Stimulated activated CD8-positive, alpha-beta memory T cell treated with anti-CD3 and anti-CD28 coated beads, Interleukin-12 subunit alpha, Interleukin-12 subunit beta, amount 100 ng/mL, for 1 hour (primary cell): ENCODE data around the gene DGKI.

Experiments
- DNase-seq: peaks from one replicate; pipeline ENCODE4 v3.0.0-alpha.2; 2020; ENCODE audit warnings: low read depth

The DGKI gene

DNA sequence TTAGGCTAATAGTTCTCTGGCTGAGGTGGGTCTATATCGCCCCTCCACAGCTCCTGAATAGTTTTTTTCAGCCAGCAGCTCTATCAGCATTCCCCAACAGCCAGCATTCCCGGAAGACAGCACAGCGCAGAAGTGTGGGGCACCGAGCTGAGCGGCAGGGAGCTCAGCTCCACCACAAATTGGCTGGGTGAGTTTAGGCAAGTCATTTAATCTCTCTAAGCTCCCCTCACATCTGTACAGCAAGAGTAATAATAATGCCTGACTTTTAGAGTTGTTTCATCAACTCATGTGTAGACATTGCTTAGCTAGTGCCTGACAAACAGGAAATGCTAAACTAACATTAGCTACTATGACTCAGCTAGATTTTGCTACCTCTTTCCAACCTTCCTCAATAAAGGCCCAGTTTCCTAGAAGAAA, 255.3 kb downstream of the DGKI start:
- no peak for DNase-seq

GRCh38 chr7:137590756-137591305, 255.9 kb downstream of the DGKI start:
- DNase-seq, result no peak

GRCh38 chr7:137590071-137590755, 256.6 kb downstream of the DGKI start:
- DNase-seq, result no peak

GRCh38 chr7:137587326-137587725, 259.4 kb downstream of the DGKI start:
- no peak for DNase-seq

GRCh38 chr7:137585591-137585990, 261.2 kb downstream of the DGKI start:
- no peak for DNase-seq

DNA sequence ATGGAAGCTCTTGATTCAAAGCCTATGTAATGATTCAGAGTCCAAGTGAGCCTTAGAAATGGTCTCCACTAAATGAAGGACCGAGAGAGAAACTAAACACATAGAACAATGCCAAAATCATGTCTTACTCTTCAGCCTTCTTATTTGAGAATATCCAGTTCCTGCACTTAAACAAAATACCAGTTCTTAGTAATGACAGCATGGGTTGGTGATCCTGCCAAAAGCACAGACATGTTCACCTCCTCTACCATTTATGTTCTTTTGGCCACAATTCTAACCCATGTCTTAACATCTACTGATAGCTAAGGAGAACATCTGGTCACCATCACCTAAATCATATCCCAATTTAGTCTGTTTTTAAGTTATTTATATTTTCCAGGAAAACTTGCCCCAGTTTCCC, 263.6 kb downstream of the DGKI start:
- DNase-seq, result no peak

GRCh38 chr7:137579913-137580640, 266.7 kb downstream of the DGKI start:
- no peak for DNase-seq

DNA sequence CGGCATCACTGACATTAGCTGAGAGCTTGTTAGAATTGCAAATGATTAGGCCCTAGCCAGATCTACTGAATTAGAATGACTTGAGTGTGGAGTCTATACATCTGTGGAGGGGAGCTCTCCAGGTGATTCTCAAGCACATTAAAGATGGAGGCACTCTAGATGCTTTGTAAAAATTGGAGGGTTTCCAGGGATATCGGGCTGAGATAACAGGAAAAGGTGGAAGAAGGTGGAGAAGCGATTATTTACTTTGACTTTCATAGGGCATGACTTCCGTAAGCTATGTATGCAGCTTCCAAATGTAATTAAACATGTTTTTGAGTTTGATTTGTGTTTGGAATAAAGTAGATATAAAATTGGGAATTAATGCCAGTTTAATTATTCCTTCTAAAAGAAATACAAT, 268.2 kb downstream of the DGKI start:
- DNase-seq, result no peak

- no peak for DNase-seq
Observed at GRCh38 chr7:137577184-137577583, 269.6 kb downstream of the DGKI start.

DNA sequence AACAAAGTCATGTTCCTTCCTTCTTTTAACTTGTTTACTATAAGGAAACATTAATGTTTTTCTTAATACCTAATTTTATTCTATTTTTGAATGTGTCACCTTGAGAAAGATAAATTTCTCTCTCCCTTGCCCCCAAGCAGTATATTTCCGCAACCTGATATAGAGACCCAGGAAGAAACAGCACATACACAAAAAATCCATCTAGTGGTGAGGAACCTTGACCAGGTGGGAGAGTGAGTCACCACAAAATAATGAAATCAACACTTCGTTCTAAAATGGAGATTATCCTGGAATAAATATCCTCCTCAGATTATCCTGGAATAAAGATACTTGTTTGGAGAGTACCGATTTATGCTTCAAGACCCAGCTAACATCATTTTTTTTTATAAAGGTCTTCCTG, 270.3 kb downstream of the DGKI start:
- DNase-seq, result no peak

- DNase-seq, result no peak
Observed at GRCh38 chr7:137574812-137575211, 272.0 kb downstream of the DGKI start.

DNA sequence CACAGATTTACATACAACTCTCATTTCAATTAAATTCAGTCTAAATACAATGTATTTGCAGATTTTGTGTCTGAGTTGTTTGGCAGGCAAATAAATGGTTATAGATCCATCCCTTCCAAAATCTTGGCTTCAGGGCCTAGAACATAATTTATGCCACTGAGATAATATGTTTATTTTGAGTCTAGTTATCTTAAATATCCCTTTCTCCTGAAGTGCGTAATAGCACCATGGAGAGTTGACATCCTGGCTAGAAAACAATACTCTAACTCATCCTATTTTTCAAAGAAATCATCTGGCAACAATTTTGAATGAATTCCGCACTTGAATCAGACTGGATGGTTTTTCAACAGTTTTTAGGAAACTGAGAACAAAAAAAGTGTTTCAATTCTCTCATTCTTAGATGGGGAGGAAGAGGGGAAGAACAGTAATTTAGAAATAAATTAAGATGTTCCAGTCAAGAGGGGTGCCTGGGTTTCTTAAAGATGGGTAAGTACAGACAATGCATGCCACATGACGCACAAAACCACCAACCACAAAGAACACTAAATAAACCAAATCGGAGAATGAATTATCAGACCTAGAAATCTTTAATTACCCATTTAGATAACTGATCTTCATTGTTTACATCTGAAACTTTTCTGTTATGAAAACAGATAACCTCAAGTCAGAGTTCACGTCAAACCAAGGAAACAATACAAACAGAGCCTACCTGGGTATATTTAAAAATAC, 274.6 kb downstream of the DGKI start:
- no peak for DNase-seq

DNA sequence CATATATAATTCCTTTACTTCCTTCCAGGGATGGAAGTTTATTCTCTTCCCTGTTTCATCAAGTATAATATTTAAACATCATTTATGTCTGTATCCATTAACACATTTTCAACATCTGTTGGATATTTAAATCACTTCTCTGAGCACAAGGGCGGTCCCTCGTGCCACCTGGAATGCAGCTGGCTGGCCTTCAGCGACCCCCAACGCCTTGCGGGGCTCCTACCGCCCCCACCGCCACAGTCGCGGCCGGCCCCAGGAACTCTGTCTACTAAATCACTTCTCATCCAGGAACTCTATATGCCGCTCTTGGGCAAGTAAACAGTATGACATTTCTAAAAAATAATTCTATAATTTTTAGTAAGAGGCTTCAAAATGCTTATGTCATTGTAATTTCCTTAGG, 282.1 kb downstream of the DGKI start:
- DNase-seq, result no peak

DNA sequence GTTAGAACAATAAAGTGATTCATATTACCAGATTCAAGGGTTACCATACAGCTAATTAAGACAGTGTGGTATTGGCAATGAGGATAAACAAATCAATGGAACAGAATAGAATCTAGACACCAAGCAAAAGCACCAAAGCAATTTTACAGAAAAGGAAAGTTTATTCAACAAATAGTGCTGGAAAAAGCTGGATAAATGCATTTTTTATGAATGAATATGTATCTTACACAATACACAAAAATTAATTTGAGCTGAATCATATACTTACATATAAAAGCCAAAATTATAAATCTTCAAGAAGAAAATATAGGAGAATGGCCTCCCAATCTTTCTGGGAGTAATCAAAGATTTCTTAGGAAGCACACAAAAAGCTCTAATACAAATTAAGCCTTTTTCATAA, 282.8 kb downstream of the DGKI start:
- no peak for DNase-seq

GRCh38 chr7:137547485-137547884, 299.3 kb downstream of the DGKI start:
- DNase-seq, result no peak

DNA sequence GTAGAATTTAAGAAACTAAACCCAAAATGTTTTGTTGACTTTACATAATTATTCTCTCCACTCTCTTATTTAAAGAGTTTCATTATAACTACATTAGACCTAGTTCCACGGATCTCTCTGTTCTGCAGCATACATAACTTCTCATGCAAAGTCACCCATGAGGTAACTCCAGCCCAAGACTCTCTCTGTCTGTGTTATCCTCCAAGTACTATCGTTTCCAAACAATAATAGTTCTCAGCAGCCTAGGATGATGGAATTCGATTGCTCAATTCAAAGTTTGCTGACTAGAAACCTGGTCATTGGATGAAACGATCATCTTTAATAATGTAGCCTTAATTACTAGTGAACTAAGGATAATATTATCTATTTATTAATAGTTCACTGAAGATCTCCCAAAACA, 300.1 kb downstream of the DGKI start:
- DNase-seq, result no peak

GRCh38 chr7:137546009-137546408, 300.8 kb downstream of the DGKI start:
- no peak for DNase-seq

DNA sequence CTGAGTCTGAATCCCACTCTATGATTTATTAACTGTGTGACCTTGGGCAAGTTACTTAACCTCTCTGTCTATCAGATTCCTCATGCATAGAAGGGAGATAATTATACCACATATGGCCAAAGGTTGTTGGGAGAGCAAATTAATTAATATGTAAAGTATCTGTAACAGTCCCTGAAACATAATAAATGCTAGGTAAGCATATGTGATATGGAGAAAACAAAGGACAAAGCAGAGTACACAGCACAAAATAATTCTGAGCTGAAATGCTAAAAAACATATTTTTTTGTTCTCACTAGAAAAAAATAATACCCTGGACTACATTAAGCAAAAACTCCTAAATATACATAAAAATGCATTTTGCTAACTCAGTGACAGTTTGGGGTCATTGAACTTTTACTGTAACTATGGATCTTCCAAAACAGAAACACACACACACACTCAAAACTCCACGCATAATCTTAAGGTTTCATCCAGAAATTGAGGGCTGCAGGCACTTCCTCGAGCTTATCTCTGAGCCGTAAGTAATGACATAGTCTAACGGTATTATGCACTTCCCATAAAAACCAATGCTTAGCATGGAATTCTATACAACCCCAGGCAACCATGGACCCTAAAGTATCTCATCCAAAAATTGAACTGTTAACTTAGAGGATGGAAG, 301.6 kb downstream of the DGKI start:
- DNase-seq, result no peak

DNA sequence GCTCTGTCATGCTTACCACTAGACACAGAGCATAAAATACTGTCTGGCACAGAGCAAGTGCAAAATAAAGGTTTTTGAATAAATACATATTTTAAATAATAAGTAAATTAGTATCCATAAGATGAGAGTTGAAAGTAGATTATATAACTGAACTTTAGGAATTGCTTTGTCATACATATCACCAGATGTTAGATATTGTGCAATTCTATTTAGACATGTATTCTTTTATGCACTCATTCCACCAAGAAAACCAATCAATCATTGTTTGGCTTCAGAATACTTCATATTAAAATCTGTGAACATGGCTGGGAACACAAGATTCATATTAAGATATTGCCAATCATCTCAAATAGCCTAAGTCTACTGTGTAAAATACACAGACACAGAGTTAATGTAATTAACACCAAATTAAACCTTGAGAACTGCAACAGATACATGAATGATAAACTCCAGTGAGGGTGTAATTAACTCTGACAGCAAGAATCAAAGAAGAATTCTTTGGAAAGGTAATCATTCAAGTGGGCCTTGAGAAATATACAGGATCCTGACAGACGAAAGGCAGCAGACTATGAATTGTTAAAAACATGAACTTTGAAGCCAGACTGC, 302.2 kb downstream of the DGKI start:
- DNase-seq, result no peak

DNA sequence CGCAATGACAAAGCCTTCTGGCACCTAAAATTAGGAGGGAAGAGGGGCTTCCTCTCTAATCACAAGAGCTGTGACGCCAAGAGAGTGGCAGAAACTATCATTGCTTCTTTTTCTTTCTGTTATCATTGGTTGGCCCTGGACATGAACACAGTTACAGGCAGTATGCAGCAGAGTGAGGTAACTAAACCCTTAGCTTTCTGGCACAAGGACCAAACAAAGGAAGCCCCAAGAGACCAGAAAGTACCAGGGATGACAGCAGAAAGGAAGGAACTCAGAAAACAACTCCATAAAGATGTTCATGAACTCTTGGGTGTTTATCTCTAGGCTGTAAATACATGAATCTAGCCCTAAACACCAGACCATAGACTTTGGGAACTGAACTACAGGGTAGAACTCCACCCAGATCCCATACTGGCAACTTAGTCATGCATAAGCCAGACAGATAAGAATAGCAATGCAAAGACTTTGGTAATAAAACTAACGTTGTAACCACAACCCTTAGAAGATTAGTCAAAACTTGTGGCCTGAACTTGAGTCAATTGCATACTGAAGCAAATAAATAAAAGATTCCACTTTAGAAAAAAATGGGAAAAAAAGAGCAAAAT, 307.6 kb downstream of the DGKI start:
- DNase-seq, result no peak

- no peak for DNase-seq
Observed at GRCh38 chr7:137538361-137538762, 308.4 kb downstream of the DGKI start.

DNA sequence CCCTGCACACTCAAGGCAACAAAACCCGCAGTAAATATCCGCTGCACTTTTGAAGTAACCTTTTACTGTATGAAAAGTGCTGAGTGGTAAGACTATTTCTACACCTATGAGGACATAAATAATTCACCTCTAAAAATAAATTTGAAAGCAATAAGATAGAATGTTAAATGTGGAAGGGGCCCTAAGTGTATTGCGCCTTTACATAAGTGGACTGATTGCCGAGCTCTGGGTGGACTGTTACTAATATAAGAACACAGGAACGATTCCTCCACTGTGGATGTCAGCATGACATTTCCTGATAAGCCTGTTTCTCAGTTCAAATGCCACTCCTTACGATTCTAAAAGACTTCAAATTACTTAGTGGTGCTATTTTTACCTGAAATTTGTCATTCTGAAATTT, 311.2 kb downstream of the DGKI start:
- no peak for DNase-seq
